C4-2B (cell line): Measurements from ENCODE around the gene ARHGEF16.

Experiments used
- H3K27ac ChIP-seq: fragments of 450-650 bp; 2 replicates; pipeline ENCODE4 v1.5.1; 2017
- CTCF ChIP-seq: fragments of 450-650 bp; conservative IDR thresholded peaks from 2 replicates; pipeline ENCODE4 v1.5.1; 2017; ENCODE audit warnings: mild to moderate bottlenecking
- ZFX ChIP-seq: fragments of 450-650 bp; IDR thresholded peaks from 2 replicates; pipeline ENCODE4 v1.6.1; 2017

The ARHGEF16 gene

DNA sequence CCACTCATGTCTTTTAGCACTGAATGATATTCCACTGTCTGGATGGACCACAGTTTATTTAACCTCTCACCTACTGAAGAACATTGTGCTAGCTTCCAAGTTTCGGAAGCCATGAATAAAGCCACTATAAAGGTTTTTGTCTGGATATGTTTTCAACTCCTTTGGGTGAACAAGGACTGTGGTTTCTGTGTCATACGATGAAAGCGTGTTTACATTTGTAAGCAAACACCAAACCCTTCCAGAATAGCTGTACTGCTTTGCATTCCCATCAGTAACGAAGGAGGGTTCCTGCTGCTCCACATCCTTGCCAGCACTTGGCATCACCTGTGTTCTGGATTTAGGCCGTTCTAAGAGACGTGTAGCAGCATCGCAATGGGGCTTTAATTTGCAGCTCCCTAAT is 10.7 kb upstream of the ARHGEF16 start:
- TF ChIP-seq CTCF (no peak), ZFX (no peak)
- H3K27ac ChIP-seq = no peak overlapping the region

DNA sequence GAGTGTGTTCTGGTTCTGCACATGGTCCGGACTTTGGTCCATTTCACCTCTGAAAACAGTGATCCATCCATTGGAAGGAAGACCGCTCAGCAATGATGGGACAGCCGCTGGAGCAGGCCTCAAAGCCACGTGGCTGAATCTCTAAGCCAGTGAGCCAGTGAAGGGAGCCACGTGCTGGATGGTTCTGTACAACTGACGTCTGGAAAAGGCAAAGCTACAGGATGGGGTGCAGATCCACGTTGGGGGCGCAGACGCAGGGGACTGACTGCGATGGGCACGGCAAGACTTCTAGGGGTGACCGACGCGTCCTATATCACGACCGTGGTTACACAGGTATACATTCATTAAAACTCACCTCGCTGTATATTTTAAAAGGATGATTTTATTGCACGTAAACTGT is 10.2 kb upstream of the ARHGEF16 start:
- TF ChIP-seq ZFX (no peak), CTCF (no peak)
- no peak overlapping the region for H3K27ac ChIP-seq

GRCh38 chr1:3444736-3445135 is 9.7 kb upstream of the ARHGEF16 start:
- no peak for TF ChIP-seq CTCF
- TF ChIP-seq ZFX = no peak
- no peak overlapping the region for H3K27ac ChIP-seq

DNA sequence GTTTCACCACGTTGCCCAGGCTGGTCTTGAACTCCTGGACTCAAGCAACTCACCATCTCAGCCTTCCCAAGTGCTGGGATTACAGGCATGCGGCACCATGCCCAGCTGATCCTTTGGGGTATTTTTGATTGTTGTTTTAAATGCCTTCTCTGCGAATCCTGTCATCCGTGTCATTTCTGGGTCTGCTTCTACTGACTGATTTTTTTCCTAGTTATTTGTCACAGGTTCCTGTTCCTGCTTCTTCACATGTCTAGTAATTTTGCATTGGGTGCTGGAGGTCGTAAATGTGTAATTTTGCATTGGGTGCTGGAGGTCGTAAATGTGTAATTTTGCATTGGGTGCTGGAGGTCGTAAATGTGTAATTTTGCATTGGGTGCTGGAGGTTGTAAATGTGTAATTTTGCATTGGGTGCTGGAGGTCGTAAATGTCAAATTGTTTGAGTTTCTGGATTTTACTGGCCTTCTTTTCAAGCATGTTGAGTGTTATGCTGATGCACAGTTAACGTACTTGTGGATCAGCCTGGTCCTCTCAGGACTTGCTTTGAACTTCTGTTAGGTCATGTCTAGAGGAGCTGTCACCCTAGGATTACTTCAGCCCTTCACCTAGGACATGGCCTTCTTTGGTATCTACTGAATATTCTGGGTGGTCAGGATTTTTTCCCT is 4.1 kb upstream of the ARHGEF16 start:
- no peak for TF ChIP-seq ZFX
- no peak for TF ChIP-seq CTCF
- H3K27ac ChIP-seq = no peak overlapping the region

- TF ChIP-seq CTCF = no peak
- no peak for TF ChIP-seq ZFX
- no peak overlapping the region for H3K27ac ChIP-seq
Measured at GRCh38 chr1:3450983-3451382, 3.5 kb upstream of the ARHGEF16 start.

- TF ChIP-seq CTCF (no peak), ZFX (no peak)
- no peak overlapping the region for H3K27ac ChIP-seq
Measured at GRCh38 chr1:3451994-3452865, 2.2 kb upstream of the ARHGEF16 start.

GRCh38 chr1:3452866-3453175 is 1.6 kb upstream of the ARHGEF16 start:
- TF ChIP-seq ZFX = no peak
- TF ChIP-seq CTCF = no peak
- no peak overlapping the region; the same call in 1 of the 2 replicates for H3K27ac ChIP-seq
